Transverse colon (tissue), 4 donors: ENCODE measurements around the gene GRHL1.

ENCODE experiments used
- CTCF ChIP-seq, 5 experiments: fragments of 200-600 bp in 3 of 5; fragments of 450-650 bp in 2 of 5; sonication (generic) in 3 of 5; IDR thresholded peaks; 1 replicate in 2 of 5; 2 replicates in 3 of 5; pipeline ENCODE4 v1.5.1; 2016 to 2017; ENCODE audit warnings: antibody characterized with exemption in 5 of 5, inconsistent platforms in 3 of 5, mild to moderate bottlenecking in 2 of 5, moderate library complexity in 1 of 5
- POLR2A ChIP-seq: fragments of 450-650 bp; IDR thresholded peaks from one replicate; pipeline ENCODE4 v1.6.1; 2016; ENCODE audit warnings: antibody characterized with exemption, mild to moderate bottlenecking, moderate library complexity
- POLR2AphosphoS5 ChIP-seq, 3 donors: sonication (generic); formaldehyde crosslinking; IDR thresholded peaks; one replicate each; pipeline ENCODE4 v1.6.1; 2016; ENCODE audit warnings: antibody characterized with exemption in 3 of 3

- TF ChIP-seq POLR2A (no peak), CTCF (IDR thresholded peaks at IDR 0.05) (no peak), POLR2AphosphoS5 (IDR thresholded peaks at IDR 0.05) (no peak)
Measured at GRCh38 chr2:9912468-9912867, 39.0 kb upstream of the GRHL1 start.
